ENCODE measurements around the gene ELL.

Gene ELL

GRCh38 chr19:18445262-18445948 lies 76.5 kb downstream of the ELL start:
- no peak for DNase-seq (ENCODE audit: low read depth)

DNA sequence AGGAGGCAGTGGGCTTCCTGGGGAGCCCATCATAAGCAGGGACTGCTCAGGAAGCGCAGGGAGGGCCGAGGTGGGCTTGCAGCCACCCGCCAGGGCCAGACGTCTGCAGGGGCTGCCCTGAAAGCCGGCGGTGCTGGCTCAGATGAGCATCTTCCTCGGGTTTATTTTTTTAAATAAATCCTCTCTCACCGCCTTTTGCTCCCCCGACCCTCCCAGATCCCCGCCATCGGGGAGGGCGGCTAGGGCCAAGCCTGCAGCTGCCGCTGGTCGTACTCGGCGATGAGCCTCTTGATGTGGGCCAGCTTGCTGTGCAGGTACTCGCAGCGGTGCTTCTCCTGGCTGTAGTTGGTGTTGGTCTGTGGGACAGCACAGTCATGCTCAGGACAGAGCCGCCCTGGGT lies 77.4 kb downstream of the ELL start:
- no peak for DNase-seq (ENCODE audit: low read depth)

- no peak for DNase-seq (ENCODE audit: low read depth)
Observed at GRCh38 chr19:18443831-18444230, 78.0 kb downstream of the ELL start.

- no peak for DNase-seq (ENCODE audit: low read depth)
Observed at GRCh38 chr19:18443406-18443805, 78.5 kb downstream of the ELL start.

DNA sequence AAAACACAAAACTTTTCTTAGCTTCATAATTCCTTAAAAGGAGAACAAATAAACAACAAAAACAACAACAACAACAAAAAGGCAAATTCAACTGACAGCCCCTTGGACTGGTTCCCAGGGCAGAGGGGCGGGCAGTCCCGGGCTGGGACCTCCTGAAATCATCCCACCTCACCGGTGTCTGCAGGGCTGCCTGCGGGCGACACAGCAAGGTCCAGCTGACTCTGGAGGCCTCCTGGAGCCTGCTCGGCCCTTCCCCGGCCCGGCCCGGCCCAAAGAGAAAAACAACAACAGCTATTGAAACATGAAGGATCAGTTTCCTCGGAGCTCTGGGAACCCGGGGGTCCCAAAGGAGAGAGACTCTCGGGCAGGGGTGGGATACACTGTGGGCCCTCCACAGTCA lies 78.9 kb downstream of the ELL start:
- no peak for DNase-seq (ENCODE audit: low read depth)

- DNase-seq (ENCODE audit: low read depth), result no peak
Observed at GRCh38 chr19:18441804-18442788, 79.8 kb downstream of the ELL start.

DNA sequence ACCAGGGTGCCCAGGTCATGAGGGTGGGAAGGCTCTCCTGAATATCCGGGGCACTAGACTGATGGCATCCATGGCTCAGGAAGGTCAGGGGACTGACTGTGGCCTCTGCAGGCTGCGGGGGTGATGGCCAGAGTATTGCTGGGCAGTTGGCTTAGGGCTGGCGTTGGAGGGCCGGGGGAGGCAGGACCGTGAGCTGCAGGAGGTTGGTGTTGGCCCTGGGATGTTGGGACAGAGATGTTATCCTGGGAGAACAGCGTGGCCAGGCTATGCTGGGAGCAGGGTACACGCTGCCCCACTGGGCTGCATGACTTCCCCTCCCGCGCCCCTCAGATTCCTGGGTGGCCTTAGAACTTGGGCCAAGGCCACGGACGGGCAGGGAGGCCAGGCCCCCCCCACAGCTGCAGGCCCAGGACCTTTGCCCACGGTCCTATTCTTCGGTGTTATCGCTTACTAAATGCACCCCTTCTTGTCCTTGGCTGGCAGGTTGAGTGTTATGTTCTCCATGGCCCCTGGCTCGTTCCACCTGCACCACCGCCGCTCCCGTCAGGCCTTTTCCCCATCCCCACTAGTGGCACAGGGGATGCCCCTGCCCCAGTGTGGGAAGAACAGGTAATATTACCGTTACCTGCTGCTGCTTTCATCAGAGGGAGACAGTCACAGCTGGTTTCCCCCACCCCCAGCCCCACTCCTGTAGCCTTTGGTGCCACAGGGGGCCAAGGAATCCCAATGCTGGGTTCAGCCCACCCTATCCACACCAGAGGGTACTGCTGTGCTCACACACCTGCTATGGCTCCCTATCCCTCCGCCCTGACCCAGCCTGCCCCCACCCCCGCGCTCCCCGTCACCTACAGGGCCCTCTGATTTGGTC lies 80.7 kb downstream of the ELL start:
- no peak for DNase-seq (ENCODE audit: low read depth)

- DNase-seq (ENCODE audit: low read depth), result no peak
Observed at GRCh38 chr19:18440415-18440877, 81.4 kb downstream of the ELL start.

DNA sequence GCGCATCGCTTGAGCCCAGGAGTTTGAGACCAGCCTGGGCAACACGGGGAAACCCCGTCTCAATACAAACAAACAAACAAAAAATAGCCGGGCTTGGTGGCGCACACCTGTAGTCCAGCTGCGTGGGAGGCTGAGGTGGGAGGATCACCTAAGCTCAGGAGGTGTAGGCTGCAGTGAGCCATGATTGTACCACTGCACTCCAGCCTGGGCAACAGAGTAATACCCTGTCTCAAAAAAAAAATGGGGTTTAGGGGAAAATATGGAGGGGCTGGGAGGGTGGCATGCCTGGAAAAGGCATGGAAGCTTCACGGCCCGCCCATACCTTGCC lies 82.0 kb downstream of the ELL start:
- no peak for DNase-seq (ENCODE audit: low read depth)

DNA sequence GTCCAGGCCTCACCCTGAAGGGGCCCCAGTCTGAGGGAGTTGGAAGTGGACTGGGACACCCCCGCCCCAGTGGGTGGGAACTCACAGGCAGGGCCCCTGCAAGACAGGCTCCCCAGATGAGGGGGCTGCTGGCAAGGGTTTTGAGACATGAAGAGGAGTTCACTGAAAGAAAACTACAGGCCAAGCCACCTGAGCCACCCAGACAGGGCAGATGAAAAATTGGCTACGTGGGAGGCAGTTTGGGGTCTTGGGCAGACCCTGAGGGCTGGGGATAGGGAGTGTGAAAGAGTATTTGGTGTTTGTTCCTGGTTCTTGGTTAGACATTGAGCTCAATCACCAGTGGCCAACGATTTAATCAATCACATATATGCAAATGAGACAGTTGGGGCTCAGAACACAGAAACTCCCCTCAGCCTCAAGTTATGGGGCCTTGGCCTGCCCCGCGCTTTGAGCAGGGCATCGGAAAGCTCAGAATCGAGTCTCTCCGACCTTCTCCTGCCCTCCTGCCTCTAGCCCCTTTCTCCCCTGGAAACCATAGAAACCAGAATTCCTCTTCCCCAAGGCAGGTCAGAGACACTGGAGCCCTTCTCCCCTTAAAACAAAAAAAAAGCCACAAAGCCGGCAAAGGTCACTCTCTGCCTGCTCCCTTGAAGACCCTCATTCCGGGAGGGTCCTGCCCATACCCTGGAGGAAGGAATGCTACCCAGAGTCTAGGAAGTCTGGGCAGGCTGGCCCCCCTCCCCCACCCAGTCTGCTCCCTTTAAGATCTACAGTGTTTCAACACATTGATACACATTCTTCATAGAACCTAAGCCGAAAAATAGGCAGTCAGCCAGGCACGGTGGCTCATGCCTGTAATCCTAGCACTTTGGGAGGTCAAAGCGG lies 82.6 kb downstream of the ELL start:
- DNase-seq (ENCODE audit: low read depth), result no peak

DNA sequence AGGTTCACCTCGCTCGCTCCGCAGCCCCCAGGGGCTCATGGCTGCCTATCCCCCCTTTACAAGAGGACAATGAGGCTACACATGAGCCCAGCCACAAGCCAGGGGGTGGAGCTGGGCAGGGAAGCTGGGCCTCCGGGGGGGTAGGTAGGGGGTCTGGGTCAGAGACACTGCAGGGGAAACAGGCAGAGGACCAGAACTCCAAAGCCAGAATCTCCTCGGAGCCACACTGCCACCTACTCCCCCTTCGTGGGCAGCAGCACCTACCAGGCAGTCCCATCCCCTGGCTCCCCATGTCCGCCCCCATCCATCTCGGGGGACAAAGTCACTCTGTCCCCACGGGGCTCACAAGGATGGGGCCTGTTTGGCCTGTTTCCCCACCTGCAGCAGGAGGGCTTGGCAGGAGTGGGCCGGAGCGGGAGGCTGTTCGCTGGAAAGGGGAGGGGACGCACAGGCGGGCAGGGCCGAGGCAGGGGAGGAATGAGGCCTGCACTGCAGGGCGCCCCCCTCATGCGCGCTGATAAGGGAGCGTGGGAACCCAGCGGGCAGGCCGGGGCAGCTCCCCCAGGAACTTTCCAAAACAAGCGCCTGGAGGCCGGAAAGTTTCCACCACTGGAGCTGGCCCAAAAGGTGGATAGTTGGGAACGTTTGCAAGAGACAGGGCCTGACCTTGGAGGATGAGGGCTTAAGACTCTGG lies 83.4 kb downstream of the ELL start:
- no peak for DNase-seq (ENCODE audit: low read depth)

DNA sequence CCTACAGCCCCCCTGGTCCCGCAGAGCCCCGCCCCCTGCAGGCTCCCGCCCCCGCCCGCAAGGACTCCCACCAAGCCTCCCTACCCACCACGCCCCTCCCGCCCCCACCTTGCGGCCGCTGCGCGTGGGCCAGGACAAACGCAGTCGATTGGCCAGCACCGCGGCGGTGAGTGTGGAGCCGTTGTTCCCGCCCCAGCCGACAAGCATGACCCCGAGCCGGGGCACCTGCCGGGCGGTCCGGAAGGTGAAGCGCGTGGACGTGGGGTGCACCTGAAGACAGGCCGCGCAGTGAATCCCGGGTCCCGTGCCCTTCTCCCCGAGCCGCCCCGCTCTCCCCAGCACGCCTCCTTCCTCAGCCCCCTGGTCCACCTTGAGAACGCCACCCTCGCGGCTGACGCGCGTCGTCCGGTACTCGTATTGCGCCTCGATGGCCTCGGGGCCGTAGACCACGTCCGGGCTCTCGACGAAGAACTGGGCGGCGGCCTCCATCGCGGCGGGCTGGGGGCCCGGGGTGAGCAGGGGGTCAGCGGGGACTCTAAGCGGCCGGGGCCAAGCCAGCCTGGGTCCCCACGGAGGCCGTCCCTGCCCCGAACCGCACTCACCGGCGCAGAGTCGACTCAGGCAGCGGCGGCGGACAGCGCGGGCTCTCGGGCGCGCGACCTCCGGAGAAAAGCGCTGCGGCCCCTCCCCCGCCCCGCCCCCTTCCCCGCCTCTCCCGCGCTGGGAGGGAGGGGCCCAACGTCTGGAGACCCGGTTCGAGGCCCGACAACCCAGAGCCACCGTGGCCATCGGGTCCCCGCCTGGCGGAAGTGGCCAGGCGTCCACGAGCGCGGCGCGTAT lies 84.2 kb downstream of the ELL start, which contains the start of gene ISYNA1:
Gene ISYNA1, minus strand, starts transcription at position 643 of the 840 bp plus-strand sequence. Its CDS starts 154 bp downstream, at position 489.
- no peak for DNase-seq (ENCODE audit: low read depth)

DNA sequence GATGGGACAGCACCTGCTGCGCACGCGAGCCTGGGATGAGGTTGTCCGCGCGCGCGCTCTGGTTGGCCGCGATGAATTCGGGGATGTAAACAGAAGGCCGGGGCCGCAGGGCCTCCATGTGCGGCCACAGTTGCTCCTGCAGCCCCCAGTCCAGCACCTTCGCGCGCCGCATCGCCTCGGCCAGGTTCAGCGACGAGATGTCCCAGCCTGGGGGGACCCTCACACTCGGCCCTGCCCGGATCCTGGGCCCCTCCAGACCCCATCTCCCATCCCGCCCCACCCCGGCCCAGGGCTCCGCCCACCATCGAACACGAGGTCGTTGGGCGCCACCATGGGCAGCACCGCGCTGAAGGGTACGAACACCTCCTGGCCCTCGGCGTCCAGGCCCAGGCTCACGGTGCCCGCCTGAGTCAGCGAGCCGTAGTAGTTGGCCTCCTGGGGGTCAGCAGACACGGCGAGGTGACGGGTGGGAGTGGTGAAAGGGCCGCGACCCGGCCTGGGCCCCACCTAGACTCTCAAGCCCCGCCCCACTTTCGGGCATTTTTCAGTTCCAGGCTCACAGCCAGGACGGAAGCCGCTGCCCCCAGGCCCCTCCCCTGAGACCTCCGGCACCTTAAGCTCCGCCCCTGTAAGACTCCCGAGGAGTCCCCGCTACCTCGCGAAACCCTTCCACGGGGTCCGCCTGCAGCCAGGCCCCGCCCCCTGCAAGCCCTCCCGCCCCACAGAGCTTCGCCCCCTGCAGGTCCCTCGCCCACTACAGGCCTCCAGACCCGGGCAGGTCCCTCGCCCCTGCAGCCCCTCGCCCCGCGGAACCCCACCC lies 85.0 kb downstream of the ELL start:
- no peak for DNase-seq (ENCODE audit: low read depth)

DNA sequence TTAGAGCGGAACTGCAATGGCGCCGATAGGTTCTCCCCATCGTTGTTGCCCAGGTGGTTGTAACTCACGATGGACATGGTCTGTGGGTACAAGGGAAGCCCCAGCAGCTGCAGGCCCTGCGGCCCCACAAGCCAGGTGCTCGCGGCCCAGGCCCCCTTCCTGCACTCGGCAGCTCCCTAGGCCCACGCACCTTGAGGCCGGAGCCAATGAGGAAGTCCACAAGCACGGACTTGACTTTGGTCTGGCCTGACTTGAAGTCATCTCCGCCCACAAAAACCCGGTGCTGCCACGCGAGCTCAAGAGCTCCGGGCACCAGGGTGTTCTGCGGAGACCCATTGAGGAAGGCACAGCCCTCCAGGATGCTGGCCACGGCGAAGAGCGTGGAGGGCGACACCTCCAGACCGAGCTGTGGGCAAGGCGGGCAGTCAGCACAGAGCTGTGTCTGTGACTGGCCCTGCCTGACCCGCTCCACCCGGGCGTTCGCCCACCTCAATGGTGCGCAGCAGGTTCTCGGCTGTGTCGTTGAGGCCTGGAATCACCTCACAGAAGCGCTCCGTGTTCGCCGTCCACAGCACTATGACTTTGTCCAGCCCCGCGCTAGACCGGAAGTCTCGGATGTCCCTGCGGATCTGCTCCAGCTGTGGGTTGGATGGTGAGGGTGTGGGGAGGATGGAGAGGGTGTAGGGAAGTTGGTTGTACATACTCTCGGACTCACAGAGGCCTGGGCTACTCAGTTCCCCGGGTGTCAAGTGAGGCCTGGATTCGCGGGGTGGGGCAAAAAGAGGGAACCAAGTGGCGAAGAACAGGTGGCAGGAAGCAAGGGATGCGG lies 85.8 kb downstream of the ELL start:
- DNase-seq (ENCODE audit: low read depth), result no peak

GRCh38 chr19:18435178-18435841 lies 86.6 kb downstream of the ELL start:
- DNase-seq (ENCODE audit: low read depth), result no peak

DNA sequence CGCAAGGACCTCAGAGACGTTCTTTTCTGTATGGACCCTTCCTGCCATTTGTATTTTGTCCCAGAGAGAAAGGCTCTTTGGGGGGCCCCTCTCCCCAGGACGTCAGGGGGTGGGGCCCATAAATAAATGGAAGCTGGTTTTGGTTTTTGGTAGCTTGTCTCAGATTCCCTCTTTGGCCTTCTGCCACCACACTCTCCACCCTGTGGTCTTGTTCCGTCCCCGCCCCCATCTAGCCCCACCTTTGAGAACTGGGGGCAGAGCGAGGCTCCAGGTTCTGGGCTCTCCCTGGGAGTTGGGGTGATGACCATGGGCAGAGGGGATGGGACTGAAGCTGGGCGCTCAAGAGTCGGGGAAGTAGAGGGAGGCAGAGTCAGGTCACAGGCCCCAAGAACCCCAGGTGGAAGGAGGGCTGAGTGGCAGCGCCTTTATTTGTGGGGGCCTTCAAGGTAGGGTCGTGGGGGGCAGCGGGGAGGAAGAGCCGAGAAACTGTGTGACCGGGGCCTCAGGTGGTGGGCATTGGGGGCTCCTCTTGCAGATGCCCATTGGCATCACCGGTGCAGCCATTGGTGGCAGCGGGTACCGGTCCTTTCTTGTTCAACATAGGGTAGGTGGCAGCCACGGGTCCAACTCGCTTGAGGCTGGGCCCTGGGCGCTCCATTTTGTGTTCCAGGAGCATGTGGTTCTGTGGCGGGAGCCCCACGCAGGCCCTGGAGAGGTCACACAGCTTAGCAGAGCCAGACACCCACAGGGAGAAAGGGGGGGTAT lies 87.3 kb downstream of the ELL start:
- no peak for DNase-seq (ENCODE audit: low read depth)
